Measurements from ENCODE around the gene DPYSL3. TPM values are rescaled to one million over a fixed set of nuclear protein-coding genes. Genes with fewer than 3 reads are reported as not detected.
A peak's percentile ranks its signal among the peaks of the same experiment; 100 is the strongest.
"Not testable (repeated sequence)": the region's sequence is repeated elsewhere in the genome, so short reads cannot be mapped to it uniquely, and the experiment has no call there.

Gene DPYSL3
- total RNA-seq, result not detected

GRCh38 chr5:147509710-147510651 is at the start of gene DPYSL3:
Gene DPYSL3, minus strand, starts transcription at chr5:147510068. Its CDS starts 210 bp downstream, at chr5:147509858.
- POLR2A ChIA-PET, result no interaction called here
- ATAC-seq (ENCODE audit: low read depth), result no peak
- Mint-ChIP-seq H3K4me3 (peak within 1 kb of the TSS; percentile 12), H3K27ac (peak within 1 kb of the TSS; percentile 16), H3K36me3 (no peaks in the 10 kb centered on the region), H3K27me3 (peaks cover 28% of the 10 kb centered on the region), H3K4me1 (peaks cover 2% of the 10 kb centered on the region), H3K9me3 (no peaks in the 10 kb centered on the region)
- DNase-seq, result peak; percentile 37

- no peaks in the 10 kb centered on the region for H3K27me3 Mint-ChIP-seq
- no peaks in the 10 kb centered on the region for H3K4me1 Mint-ChIP-seq
- no peaks in the 10 kb centered on the region for H3K9me3 Mint-ChIP-seq
- no peak overlapping the region for H3K27ac Mint-ChIP-seq
- no peaks in the 10 kb centered on the region for H3K36me3 Mint-ChIP-seq
- H3K4me3 Mint-ChIP-seq, result no peak overlapping the region
- DNase-seq, result no peak
- no peak for ATAC-seq (ENCODE audit: low read depth)
- POLR2A ChIA-PET, result no interaction called here
Measured at GRCh38 chr5:147558826-147559225, 49.0 kb upstream of the DPYSL3 start.

- H3K36me3 Mint-ChIP-seq, result no peaks in the 10 kb centered on the region
- no peaks in the 10 kb centered on the region for H3K4me1 Mint-ChIP-seq
- ATAC-seq (ENCODE audit: low read depth), result no peak
- POLR2A ChIA-PET, result no interaction called here
- H3K4me3 Mint-ChIP-seq, result no peak overlapping the region
- H3K9me3 Mint-ChIP-seq, result no peaks in the 10 kb centered on the region
- no peak overlapping the region for H3K27ac Mint-ChIP-seq
- no peaks in the 10 kb centered on the region for H3K27me3 Mint-ChIP-seq
- DNase-seq, result no peak
Measured at GRCh38 chr5:147557876-147558745, 48.2 kb upstream of the DPYSL3 start.

DNA sequence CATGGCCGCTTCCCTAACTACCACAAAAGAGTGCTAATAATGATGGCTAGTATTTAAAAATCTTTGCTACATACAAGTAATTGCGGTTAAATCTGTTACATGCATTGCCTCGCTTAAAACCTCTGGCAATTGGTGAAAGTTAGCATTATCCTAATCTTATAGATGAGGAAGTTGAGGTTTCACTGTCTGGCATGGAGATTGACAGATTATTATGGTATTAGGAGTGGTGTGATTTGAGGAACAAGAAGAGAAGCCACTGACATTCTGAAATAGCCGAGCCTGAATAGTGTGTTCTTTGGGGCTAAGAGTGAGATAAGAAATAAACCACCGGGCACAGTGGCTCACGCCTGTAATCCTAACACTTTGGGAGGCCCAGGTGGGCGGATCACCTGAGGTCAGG is 45.3 kb upstream of the DPYSL3 start:
- POLR2A ChIA-PET, result no interaction called here
- H3K27ac Mint-ChIP-seq, result no peak overlapping the region
- DNase-seq (no peak), ATAC-seq (ENCODE audit: low read depth) (no peak)
- H3K4me3 Mint-ChIP-seq, result no peak overlapping the region
- no peaks in the 10 kb centered on the region for H3K36me3 Mint-ChIP-seq
- no peaks in the 10 kb centered on the region for H3K4me1 Mint-ChIP-seq
- H3K9me3 Mint-ChIP-seq, result no peaks in the 10 kb centered on the region
- no peaks in the 10 kb centered on the region for H3K27me3 Mint-ChIP-seq

GRCh38 chr5:147554261-147554817 is 44.5 kb upstream of the DPYSL3 start:
- no peak overlapping the region for H3K27ac Mint-ChIP-seq
- no peaks in the 10 kb centered on the region for H3K4me1 Mint-ChIP-seq
- DNase-seq (no peak), ATAC-seq (ENCODE audit: low read depth) (no peak)
- H3K9me3 Mint-ChIP-seq, result peaks cover 4% of the 10 kb centered on the region
- POLR2A ChIA-PET, result no interaction called here
- no peaks in the 10 kb centered on the region for H3K27me3 Mint-ChIP-seq
- H3K36me3 Mint-ChIP-seq, result no peaks in the 10 kb centered on the region
- H3K4me3 Mint-ChIP-seq, result no peak overlapping the region

GRCh38 chr5:147553817-147554216 is 43.9 kb upstream of the DPYSL3 start:
- H3K4me1 Mint-ChIP-seq, H3K36me3 Mint-ChIP-seq, POLR2A ChIA-PET: not testable (repeated sequence)

DNA sequence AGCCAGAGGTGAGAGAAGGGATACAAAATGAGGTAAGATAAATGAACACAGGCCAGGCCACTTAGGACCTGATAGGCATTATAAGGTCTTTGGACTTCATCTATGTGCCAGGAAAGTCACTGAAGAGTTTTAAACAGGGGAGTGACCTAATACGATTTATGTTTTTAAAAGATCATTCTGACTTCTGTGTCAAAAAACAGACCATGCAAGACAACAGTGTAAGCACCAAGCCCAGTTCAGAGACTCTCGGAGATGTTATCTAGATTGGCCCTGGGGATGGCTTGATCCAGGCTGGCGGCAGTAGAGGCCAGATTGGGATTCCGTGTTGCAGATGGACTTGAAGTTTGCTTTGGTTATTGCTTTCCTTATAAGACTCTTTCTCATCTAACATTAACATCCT is 43.0 kb upstream of the DPYSL3 start:
- Mint-ChIP-seq H3K9me3 (peaks cover 4% of the 10 kb centered on the region), H3K4me1 (no peaks in the 10 kb centered on the region), H3K36me3 (no peaks in the 10 kb centered on the region), H3K4me3 (no peak overlapping the region), H3K27me3 (no peaks in the 10 kb centered on the region), H3K27ac (no peak overlapping the region)
- no peak for DNase-seq
- no peak for ATAC-seq (ENCODE audit: low read depth)
- POLR2A ChIA-PET, result no interaction called here

More at GRCh38 chr5:147553817-147554216, 43.9 kb upstream of the DPYSL3 start:
- not testable (repeated sequence) for H3K4me3 Mint-ChIP-seq; H3K27ac Mint-ChIP-seq; H3K9me3 Mint-ChIP-seq; ATAC-seq (ENCODE audit: low read depth); H3K27me3 Mint-ChIP-seq; DNase-seq

GRCh38 chr5:147551677-147552076 is 41.8 kb upstream of the DPYSL3 start:
- Mint-ChIP-seq H3K36me3 (no peaks in the 10 kb centered on the region), H3K27ac (no peak overlapping the region), H3K4me1 (no peaks in the 10 kb centered on the region), H3K9me3 (peaks cover 4% of the 10 kb centered on the region), H3K27me3 (no peaks in the 10 kb centered on the region), H3K4me3 (no peak overlapping the region)
- DNase-seq (no peak), ATAC-seq (ENCODE audit: low read depth) (no peak)
- POLR2A ChIA-PET, result no interaction called here

GRCh38 chr5:147547730-147548129 is 37.9 kb upstream of the DPYSL3 start:
- no peak for ATAC-seq (ENCODE audit: low read depth)
- POLR2A ChIA-PET, result no interaction called here

DNA sequence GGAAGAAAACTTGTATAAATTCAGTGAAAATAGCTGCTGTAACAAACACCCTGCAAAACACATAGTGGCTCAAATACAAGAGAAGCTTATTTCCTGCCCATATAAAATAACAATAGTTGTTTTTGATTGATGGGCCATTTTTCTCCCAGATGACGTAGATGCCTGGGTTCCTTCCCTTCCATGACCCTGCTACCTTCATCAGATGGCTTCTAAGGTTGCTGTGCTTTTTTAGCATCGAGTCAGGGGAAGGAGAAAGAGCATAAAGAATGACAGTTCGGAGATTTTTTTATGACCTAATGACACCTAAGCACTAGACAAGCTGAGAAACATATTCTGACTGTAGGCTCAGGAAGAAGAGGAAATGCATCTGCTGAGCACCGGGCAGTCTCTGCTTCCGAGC is 34.7 kb upstream of the DPYSL3 start:
- no peak overlapping the region for H3K27ac Mint-ChIP-seq
- no peaks in the 10 kb centered on the region for H3K27me3 Mint-ChIP-seq
- ATAC-seq (ENCODE audit: low read depth) (no peak), DNase-seq (no peak)
- peaks cover 2% of the 10 kb centered on the region for H3K9me3 Mint-ChIP-seq
- POLR2A ChIA-PET, result no interaction called here
- no peaks in the 10 kb centered on the region for H3K4me1 Mint-ChIP-seq
- no peaks in the 10 kb centered on the region for H3K36me3 Mint-ChIP-seq
- no peak overlapping the region for H3K4me3 Mint-ChIP-seq

More at GRCh38 chr5:147547730-147548129, 37.9 kb upstream of the DPYSL3 start:
- DNase-seq, result no peak
- H3K36me3 Mint-ChIP-seq, result no peaks in the 10 kb centered on the region
- H3K27me3 Mint-ChIP-seq, result no peaks in the 10 kb centered on the region
- H3K9me3 Mint-ChIP-seq, result peaks cover 4% of the 10 kb centered on the region
- no peak overlapping the region for H3K4me3 Mint-ChIP-seq
- no peak overlapping the region for H3K27ac Mint-ChIP-seq
- no peaks in the 10 kb centered on the region for H3K4me1 Mint-ChIP-seq

DNA sequence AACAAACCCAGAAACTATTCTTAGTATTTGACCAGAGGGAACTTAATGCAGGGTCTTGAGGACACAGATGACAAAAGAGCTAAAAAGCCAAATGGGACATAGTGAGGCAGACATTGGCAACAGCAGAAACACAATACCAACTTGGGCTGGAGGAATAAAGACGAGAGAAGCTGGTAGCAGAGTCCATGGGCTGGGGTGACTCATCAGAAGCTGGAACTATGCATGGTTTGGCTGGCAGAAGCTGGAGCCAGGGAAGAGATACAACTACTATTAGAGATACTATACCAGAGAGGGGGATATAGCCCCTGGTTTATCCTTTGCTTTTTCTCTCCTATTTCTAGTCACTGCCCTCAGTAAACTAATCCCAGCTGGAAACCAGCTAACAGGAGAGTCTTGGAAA is 29.2 kb upstream of the DPYSL3 start:
- Mint-ChIP-seq H3K27me3 (no peaks in the 10 kb centered on the region), H3K9me3 (no peaks in the 10 kb centered on the region), H3K4me3 (no peak overlapping the region), H3K36me3 (no peaks in the 10 kb centered on the region), H3K4me1 (no peaks in the 10 kb centered on the region), H3K27ac (no peak overlapping the region)
- ATAC-seq (ENCODE audit: low read depth) (no peak), DNase-seq (no peak)
- POLR2A ChIA-PET, result no interaction called here

DNA sequence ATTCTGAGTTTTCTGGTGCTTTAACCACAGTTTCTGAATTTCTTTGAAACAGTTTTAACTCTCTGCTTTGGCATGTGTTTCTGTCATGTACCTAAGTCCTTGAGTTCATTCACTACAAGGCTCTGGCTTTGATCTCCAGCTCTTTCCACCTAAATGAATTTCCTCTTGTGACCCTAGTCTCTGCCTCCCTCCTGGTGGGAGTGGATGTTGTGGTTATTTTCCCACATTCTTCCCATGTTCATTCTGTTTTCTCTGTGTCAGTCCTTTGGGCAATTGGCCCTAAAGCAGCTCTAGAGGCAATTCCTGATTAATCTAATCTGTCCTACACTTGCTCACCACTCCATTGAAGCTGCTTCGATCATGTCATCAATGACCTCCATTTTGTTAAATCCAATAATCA is 28.4 kb upstream of the DPYSL3 start:
- Mint-ChIP-seq H3K4me3 (no peak overlapping the region), H3K4me1 (no peaks in the 10 kb centered on the region)
- POLR2A ChIA-PET, result no interaction called here

GRCh38 chr5:147534172-147534951 is 24.5 kb upstream of the DPYSL3 start:
- no peak overlapping the region for H3K4me3 Mint-ChIP-seq
- POLR2A ChIA-PET, result no interaction called here
- no peaks in the 10 kb centered on the region for H3K27me3 Mint-ChIP-seq
- no peak for ATAC-seq (ENCODE audit: low read depth)
- peaks cover 1% of the 10 kb centered on the region for H3K9me3 Mint-ChIP-seq
- H3K36me3 Mint-ChIP-seq, result no peaks in the 10 kb centered on the region
- DNase-seq, result no peak
- no peaks in the 10 kb centered on the region for H3K4me1 Mint-ChIP-seq
- no peak overlapping the region for H3K27ac Mint-ChIP-seq

More for the DNA sequence above, 28.4 kb upstream of the DPYSL3 start:
- Mint-ChIP-seq H3K36me3 (no peaks in the 10 kb centered on the region), H3K27ac (no peak overlapping the region), H3K27me3 (no peaks in the 10 kb centered on the region), H3K9me3 (no peaks in the 10 kb centered on the region)
- ATAC-seq (ENCODE audit: low read depth) (no peak), DNase-seq (no peak)
